ENCODE results near the gene ZNF618. TPM values are rescaled to one million over a fixed set of nuclear protein-coding genes. Genes with fewer than 3 reads are reported as not detected.

ZNF618 gene
- total RNA-seq, 1 donor from 2014 or later = 12.1 TPM

- H3K36me3 ChIP-seq (ENCODE audit: control insufficient read depth, insufficient read depth, low read length) = no peaks in the 10 kb centered on the region
- H3K4me3 ChIP-seq (ENCODE audit: low read depth, low read length) = no peak overlapping the region
- H3K27me3 ChIP-seq (ENCODE audit: control insufficient read depth, insufficient read depth, low read length) = no peaks in the 10 kb centered on the region
- DNase-seq (ENCODE audit: low read depth) = no peak
- TF ChIP-seq CTCF (IDR thresholded peaks at IDR 0.05; ENCODE audit: insufficient read depth, low read length, poor library complexity, severe bottlenecking) = no peak
These were observed 59.7 kb downstream of the ZNF618 start for GRCh38 chr9:113935677-113936380.

- TF ChIP-seq CTCF (IDR thresholded peaks at IDR 0.05; ENCODE audit: insufficient read depth, low read length, poor library complexity, severe bottlenecking) = no peak
- no peak overlapping the region for H3K4me3 ChIP-seq (ENCODE audit: low read depth, low read length)
- no peaks in the 10 kb centered on the region for H3K36me3 ChIP-seq (ENCODE audit: control insufficient read depth, insufficient read depth, low read length)
- DNase-seq (ENCODE audit: low read depth) = no peak
- no peaks in the 10 kb centered on the region for H3K27me3 ChIP-seq (ENCODE audit: control insufficient read depth, insufficient read depth, low read length)
These were observed 64.0 kb downstream of the ZNF618 start for GRCh38 chr9:113940077-113940476.

GRCh38 chr9:113941056-113941455, 64.9 kb downstream of the ZNF618 start:
- no peak for DNase-seq (ENCODE audit: low read depth)
- no peaks in the 10 kb centered on the region for H3K36me3 ChIP-seq (ENCODE audit: control insufficient read depth, insufficient read depth, low read length)
- TF ChIP-seq CTCF (IDR thresholded peaks at IDR 0.05; ENCODE audit: insufficient read depth, low read length, poor library complexity, severe bottlenecking) = no peak
- H3K4me3 ChIP-seq (ENCODE audit: low read depth, low read length) = no peak overlapping the region
- no peaks in the 10 kb centered on the region for H3K27me3 ChIP-seq (ENCODE audit: control insufficient read depth, insufficient read depth, low read length)

- H3K27me3 ChIP-seq (ENCODE audit: control insufficient read depth, insufficient read depth, low read length) = no peaks in the 10 kb centered on the region
- no peak for DNase-seq (ENCODE audit: low read depth)
- no peaks in the 10 kb centered on the region for H3K36me3 ChIP-seq (ENCODE audit: control insufficient read depth, insufficient read depth, low read length)
- no peak overlapping the region for H3K4me3 ChIP-seq (ENCODE audit: low read depth, low read length)
- TF ChIP-seq CTCF (IDR thresholded peaks at IDR 0.05; ENCODE audit: insufficient read depth, low read length, poor library complexity, severe bottlenecking) = no peak
These were observed 65.4 kb downstream of the ZNF618 start for GRCh38 chr9:113941526-113941925.

- peaks cover 1% of the 10 kb centered on the region for H3K36me3 ChIP-seq (ENCODE audit: control insufficient read depth, insufficient read depth, low read length)
- DNase-seq (ENCODE audit: low read depth) = no peak
- no peak overlapping the region for H3K4me3 ChIP-seq (ENCODE audit: low read depth, low read length)
- no peaks in the 10 kb centered on the region for H3K27me3 ChIP-seq (ENCODE audit: control insufficient read depth, insufficient read depth, low read length)
- no peak for TF ChIP-seq CTCF (IDR thresholded peaks at IDR 0.05; ENCODE audit: insufficient read depth, low read length, poor library complexity, severe bottlenecking)
These were observed 67.3 kb downstream of the ZNF618 start for GRCh38 chr9:113943112-113944009.

All from kidney epithelial cell (primary cell).